WI38 (cell line): ENCODE data around the gene LNPK.
"Not testable (repeated sequence)": the region's sequence is repeated elsewhere in the genome, so short reads cannot be mapped to it uniquely, and the experiment has no call there.

Experiments used
- H3K4me3 ChIP-seq: 2 replicates; pipeline ENCODE4 v1.5.1; 2011; ENCODE audit warnings: low read depth, mild to moderate bottlenecking, control low read depth, low read length
- CTCF ChIP-seq: IDR thresholded peaks from 2 replicates; pipeline ENCODE4 v1.5.1; 2012; ENCODE audit warnings: low read depth, mild to moderate bottlenecking, control low read depth, low read length

The LNPK gene

GRCh38 chr2:175904035-175904434 is 98.0 kb downstream of the LNPK start:
- TF ChIP-seq CTCF = no peak
- no peak overlapping the region for H3K4me3 ChIP-seq

- no peak overlapping the region for H3K4me3 ChIP-seq
- no peak for TF ChIP-seq CTCF
Measured at GRCh38 chr2:175903384-175903936, 98.6 kb downstream of the LNPK start.

GRCh38 chr2:175895957-175896356 is 106.1 kb downstream of the LNPK start:
- not testable (repeated sequence) for H3K4me3 ChIP-seq

GRCh38 chr2:175892046-175892445 is 110.0 kb downstream of the LNPK start:
- H3K4me3 ChIP-seq = no peak overlapping the region
- no peak for TF ChIP-seq CTCF

- no peak for TF ChIP-seq CTCF
- H3K4me3 ChIP-seq = no peak overlapping the region
Measured at GRCh38 chr2:175890636-175891242, 111.3 kb downstream of the LNPK start.

- no peak overlapping the region for H3K4me3 ChIP-seq
- TF ChIP-seq CTCF = no peak
Measured at GRCh38 chr2:175889701-175890302, 112.3 kb downstream of the LNPK start.

GRCh38 chr2:175887776-175888175 is 114.3 kb downstream of the LNPK start:
- no peak overlapping the region for H3K4me3 ChIP-seq
- no peak for TF ChIP-seq CTCF
